GM18520 (cell line): Measurements from ENCODE around the gene FANCC.

Experiments
- ATAC-seq: cut with Tn5 transposase; IDR thresholded peaks from one replicate; pipeline ENCODE4 v1.9.1; 2021; ENCODE audit not compliant: unreplicated experiment

FANCC gene

GRCh38 chr9:95104581-95104960 lies 212.9 kb downstream of the FANCC start:
- no peak for ATAC-seq

- no peak for ATAC-seq
Observed at GRCh38 chr9:95103871-95104580, 213.5 kb downstream of the FANCC start.

- no peak for ATAC-seq
Observed at GRCh38 chr9:95103281-95103771, 214.2 kb downstream of the FANCC start.

GRCh38 chr9:95102572-95102971 lies 214.9 kb downstream of the FANCC start:
- no peak for ATAC-seq

- ATAC-seq, result no peak
Observed at GRCh38 chr9:95102001-95102433, 215.5 kb downstream of the FANCC start.

GRCh38 chr9:95101326-95101725 lies 216.2 kb downstream of the FANCC start:
- ATAC-seq, result no peak

GRCh38 chr9:95100071-95100627 lies 217.4 kb downstream of the FANCC start:
- no peak for ATAC-seq

GRCh38 chr9:95099321-95100070 lies 218.0 kb downstream of the FANCC start:
- no peak for ATAC-seq

- no peak for ATAC-seq
Observed at GRCh38 chr9:95098391-95098921, 219.1 kb downstream of the FANCC start.

GRCh38 chr9:95097279-95097678 lies 220.2 kb downstream of the FANCC start:
- no peak for ATAC-seq

GRCh38 chr9:95096807-95097206 lies 220.7 kb downstream of the FANCC start:
- ATAC-seq, result no peak

- no peak for ATAC-seq
Observed at GRCh38 chr9:95096381-95096780, 221.1 kb downstream of the FANCC start.

GRCh38 chr9:95095641-95096355 lies 221.7 kb downstream of the FANCC start:
- no peak for ATAC-seq

GRCh38 chr9:95094002-95094401 lies 223.5 kb downstream of the FANCC start:
- ATAC-seq, result no peak

- ATAC-seq, result no peak
Observed at GRCh38 chr9:95093586-95093985, 223.9 kb downstream of the FANCC start.

- no peak for ATAC-seq
Observed at GRCh38 chr9:95092262-95093072, 225.0 kb downstream of the FANCC start.

- no peak for ATAC-seq
Observed at GRCh38 chr9:95091601-95092261, 225.8 kb downstream of the FANCC start.

- ATAC-seq, result no peak
Observed at GRCh38 chr9:95090871-95091577, 226.5 kb downstream of the FANCC start.
